ENCODE data around the gene BDH1.

DNA sequence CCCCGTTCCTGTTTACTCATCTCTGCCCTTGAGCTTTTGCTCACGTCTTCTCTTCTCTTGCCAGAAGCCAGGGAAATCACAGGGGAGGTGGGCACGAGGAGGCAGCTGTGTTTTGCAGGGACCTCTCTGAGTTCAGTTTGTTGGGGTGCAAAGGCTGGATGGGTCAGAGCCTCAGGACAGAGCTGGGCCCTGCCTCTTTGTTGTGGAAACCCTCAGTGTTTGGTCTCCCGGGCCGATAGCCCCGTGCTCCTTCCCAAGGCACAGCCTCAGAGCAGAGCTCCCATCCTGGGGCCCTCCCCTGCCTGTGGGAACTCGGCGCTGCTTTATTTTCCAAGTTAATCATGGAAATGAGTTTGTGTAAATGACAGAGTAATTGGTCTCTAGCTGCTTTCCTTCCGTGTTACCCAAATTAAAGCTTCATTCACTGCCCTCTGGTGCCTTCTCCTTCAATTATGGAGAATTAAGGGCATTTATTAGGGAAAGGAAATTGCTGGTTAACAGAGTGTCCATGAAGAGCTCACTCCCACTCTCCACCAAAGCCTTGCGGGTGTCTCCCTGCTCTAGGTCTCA, 40.9 kb downstream of the BDH1 start:
- no peak for TF ChIP-seq CTCF (conservative IDR thresholded peaks at IDR 0.05 in 1 of 2, IDR thresholded peaks at IDR 0.05 in 1 of 2; ENCODE audit: extremely low read depth in 1 of 2, insufficient read depth in 1 of 2, low read depth in 1 of 2, low read length in 2 of 2)
- TF ChIP-seq EZH2 (IDR thresholded peaks at IDR 0.05; ENCODE audit: borderline replicate concordance, low read length) = no peak
